GM19240 (cell line): Measurements from ENCODE around the gene CRYBB1.

Source experiments
- DNase-seq: peaks from one replicate; pipeline ENCODE4 v3.0.0; 2011; ENCODE audit warnings: low spot score; ENCODE audit not compliant: insufficient read length

CRYBB1 gene

GRCh38 chr22:26608129-26608528 is 9.7 kb downstream of the CRYBB1 start:
- DNase-seq = no peak

GRCh38 chr22:26606611-26607010 is 11.2 kb downstream of the CRYBB1 start:
- no peak for DNase-seq

DNA sequence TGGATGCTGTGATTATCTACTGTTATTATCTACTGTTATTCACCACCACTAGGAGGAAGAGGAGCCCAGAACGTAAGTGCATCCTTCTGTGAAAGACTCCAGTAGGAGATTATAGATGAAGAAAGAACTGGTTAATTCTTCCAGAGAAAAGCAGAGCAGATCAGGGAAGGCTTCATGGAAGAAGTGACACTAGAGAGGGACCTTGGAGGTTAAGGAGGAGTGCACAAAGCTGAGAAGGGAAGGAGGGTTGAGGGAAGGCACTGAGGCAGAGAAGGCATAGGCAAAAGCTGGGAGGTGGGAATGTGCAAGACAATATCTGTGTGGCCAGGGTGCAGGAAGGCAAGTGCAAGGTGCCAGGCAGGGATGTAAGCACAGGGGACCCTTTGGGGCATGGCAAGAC is 13.5 kb downstream of the CRYBB1 start:
- no peak for DNase-seq

GRCh38 chr22:26602127-26602526 is 15.7 kb downstream of the CRYBB1 start:
- DNase-seq = no peak

DNA sequence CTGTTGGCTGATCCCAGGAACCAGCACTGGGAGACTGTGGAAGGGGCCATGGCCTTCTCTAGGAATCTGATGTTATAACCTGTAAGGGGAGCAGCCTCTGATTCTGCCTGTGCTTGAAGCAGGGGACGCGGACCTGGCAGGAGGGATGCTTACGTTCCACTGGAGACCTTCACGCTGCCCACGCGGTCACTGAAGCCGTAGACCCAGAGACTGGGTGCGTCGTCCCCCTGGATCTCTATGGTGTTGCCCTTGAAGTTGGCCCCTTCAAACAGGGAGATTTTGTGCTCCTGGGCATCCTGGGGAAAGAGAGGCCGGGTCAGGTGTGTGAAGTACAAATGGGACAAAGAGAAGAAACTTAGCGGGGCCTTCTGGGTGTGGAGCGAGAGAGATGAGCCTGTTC is 16.1 kb downstream of the CRYBB1 start:
- no peak for DNase-seq

- DNase-seq = no peak
Measured at GRCh38 chr22:26599505-26599904, 18.3 kb downstream of the CRYBB1 start.

- no peak for DNase-seq
Measured at GRCh38 chr22:26597480-26597879, 20.3 kb downstream of the CRYBB1 start.

GRCh38 chr22:26597026-26597425 is 20.8 kb downstream of the CRYBB1 start:
- no peak for DNase-seq

GRCh38 chr22:26593763-26594162 is 24.1 kb downstream of the CRYBB1 start:
- no peak for DNase-seq

DNA sequence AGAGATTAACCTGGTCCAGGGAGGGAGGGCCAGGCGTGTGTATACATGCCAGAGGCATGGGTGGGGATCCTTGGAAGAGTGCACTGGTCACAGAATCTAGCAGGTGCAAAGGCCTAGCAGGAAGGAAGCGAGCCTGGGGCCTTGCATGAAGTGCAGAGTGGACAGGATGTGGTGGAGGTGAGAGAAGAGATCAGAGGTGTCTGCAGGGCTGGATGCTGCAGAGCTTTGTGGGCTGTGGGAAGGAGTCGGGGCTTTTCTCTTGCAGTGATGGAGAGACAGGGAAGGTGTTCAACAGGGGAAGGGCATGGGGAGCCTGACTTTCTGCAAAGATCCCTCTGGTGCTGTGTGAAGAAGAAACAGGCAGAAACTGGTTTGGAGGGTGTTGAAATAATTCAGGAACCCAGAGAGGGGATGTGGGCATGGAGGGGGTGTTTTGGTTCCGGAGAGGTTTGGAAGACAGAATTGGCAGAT is 25.4 kb downstream of the CRYBB1 start:
- DNase-seq = no peak

GRCh38 chr22:26589845-26590736 is 27.7 kb downstream of the CRYBB1 start, which contains the start of gene TPST2:
TPST2 (minus strand) TSS chr22:26590132; CDS start chr22:26541630, 48,502 bp downstream.
- DNase-seq = peak; percentile 52

DNA sequence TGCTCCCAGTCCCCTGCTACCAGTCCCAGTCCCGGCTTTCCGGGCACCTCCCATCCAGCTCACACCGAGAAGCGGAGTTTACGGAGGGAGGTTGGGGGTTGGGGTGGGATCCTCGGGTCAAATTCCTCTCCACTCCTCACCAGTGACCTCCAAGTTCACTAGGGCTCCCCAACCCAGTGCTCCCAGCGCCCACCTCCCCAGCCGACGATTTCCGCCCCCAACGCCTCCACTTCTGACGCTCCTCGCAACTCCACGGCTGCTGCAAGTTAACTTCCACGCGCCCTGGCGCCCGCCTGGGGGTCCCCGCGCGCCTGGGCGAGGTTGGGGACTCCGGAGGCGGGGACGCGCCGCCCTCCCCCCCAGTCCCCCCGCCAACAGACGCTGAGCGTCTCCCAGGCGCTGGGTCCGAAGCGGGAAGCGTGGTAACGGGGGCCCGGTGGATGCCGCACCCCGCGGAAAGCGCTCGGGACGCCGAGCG is 28.4 kb downstream of the CRYBB1 start:
- DNase-seq = no peak

DNA sequence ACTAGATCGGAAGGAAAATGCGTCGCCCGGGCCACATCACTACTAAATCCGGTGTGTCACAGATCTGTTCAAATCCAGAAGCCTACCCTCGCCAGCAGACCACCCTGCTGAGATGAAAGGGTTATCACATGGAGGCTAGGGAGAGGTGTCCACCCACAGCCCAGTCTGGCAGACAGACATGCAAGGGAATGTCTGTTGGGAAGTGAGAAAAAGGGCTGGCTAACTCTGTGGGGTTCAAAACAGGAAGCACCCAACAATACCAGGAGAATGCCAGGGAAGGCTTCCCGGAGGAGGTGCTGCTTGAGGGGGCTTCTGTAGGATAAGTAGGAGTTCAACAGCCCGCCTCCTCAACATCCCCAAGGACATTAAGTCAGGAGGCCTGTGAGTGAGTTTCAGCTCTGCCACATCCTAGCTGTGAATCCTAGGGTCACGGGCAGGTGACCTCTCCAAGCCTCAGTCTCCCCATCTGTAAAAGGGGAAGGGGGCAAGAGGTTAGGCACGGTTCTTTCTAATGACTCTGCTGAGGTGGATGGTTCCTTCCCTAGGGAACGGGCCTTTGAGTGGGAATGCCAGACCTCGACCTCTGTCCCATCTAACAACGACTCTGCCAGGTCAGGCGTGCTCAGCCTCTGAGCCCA is 29.0 kb downstream of the CRYBB1 start:
- DNase-seq = no peak

DNA sequence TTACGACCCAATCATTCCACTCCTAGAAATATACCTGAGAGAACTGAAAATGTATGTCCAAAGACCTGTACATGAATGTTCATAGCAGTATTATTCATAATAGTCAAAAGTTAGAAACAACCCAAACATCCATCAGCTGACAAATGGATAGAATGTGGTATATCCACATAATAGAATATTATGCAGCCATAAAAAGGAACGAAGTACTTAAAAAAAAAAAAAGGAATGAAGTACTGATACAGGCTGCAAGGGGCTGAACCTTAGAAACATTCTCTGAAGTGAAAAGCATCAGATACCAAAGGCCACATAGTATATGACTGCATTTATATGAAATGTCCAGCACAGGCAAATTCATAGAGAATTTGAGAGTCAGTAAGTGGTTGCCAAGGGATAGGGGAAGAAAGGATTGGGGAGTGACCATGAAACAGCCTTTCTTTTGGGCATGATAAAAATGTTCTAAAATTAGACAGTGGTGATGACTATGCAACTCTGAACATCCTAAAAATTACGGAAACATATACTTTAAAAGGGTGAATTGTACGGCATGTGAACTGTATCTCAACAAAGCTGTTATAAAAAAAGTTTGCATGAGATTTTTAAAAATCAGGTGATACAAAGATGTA is 29.7 kb downstream of the CRYBB1 start:
- DNase-seq = no peak

DNA sequence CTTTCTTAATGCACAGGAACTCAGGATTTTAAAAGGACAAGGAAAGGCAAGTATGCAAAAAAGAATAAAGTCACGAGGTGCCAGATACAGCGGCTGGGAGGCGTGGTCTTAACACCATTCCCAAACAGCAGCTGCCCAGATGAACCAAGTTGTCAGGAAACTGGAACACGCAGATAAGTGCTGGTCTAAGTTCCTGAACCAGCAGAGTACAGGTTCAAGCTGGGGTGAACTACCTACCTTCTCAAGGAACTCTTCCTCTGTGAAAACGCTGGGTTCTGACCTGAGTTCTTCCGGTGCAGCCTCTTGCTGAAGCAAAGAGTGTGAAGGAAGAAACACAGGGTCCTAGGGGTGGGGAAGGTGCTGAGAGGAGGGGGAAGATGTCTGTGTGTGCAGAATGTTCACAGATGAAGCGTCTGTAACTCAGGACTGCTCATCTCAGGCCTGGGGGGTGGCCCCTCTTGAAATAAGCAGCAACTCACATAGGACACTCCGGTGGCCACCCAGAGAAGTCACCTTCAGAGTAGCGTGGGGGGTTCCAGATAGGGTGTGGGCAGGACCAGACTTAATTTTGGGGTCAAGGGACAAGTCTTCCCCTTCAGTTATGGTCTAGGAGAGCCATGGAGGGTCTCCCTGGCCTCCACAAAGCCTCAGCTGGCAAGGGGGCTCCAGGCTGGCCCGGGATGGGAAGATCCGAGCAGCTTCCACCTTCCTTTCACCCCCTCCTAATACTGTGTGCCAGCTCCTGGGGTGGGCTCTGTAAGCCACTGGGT is 31.1 kb downstream of the CRYBB1 start:
- DNase-seq = no peak

- no peak for DNase-seq
Measured at GRCh38 chr22:26585104-26585790, 32.6 kb downstream of the CRYBB1 start.

- DNase-seq = no peak
Measured at GRCh38 chr22:26584010-26584409, 33.8 kb downstream of the CRYBB1 start.

GRCh38 chr22:26581633-26582168 is 36.1 kb downstream of the CRYBB1 start:
- DNase-seq = no peak

DNA sequence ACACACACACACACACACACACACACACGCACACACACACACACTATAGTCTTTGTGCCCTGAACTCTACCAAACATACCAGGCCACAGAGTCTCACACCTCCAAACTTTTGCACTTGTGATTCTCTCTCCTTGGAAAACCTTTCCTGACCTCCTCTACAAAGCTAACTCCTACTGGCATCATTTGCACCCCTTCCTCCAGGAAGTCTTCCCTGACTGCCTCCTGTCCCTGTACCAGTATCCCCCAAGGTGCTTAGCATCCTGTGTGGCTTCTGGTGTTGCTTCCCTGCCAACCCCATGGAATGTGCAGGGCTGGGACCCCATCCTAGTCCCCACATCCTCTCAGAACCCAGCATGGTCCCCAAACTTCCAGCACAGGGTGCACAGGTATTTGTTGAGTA is 36.8 kb downstream of the CRYBB1 start:
- DNase-seq = no peak

GRCh38 chr22:26580240-26580962 is 37.4 kb downstream of the CRYBB1 start:
- no peak for DNase-seq
